ENCODE results near the gene ITIH4. TPM values are rescaled to one million over a fixed set of nuclear protein-coding genes. Genes with fewer than 3 reads are reported as not detected.
A peak's percentile ranks its signal among the peaks of the same experiment; 100 is the strongest.

ITIH4 gene
- total and polyA plus RNA-seq, 2 of the 13 experiments (the other 11 are each of a cell fraction or from before 2014, with no cell fraction given) = 2.7 to 5.3 TPM

DNA sequence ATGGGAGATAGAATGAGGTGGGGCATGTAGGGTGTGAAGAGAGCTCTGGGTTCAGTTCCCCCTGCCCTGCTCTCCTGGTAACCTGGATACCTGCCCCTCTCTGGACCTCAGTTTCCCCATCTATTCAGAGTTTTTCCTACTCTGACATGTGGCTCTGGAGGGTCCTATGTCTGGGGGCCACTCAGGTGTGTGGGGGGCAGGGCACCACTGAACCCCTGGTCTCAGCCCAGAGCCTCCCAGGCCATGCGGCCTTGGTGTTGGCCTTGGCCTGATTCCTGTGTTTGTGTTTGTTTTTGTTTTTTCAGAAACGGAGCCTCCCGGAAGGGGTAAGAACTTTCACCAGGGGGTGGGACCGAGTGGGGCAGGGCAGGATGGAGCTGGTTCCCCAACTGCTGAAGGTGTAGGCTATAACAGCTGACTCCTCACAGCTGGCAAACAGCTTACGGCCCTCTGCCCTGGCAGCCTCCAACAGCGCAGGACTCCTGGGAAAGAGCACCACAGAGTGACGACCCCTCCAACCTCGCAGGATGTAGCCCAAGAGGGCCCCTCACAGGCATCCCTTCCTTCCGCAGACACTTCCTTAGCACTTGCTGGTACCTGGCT, 35.1 kb downstream of the ITIH4 start (continued):
- TF ChIP-seq, protein P1, sequence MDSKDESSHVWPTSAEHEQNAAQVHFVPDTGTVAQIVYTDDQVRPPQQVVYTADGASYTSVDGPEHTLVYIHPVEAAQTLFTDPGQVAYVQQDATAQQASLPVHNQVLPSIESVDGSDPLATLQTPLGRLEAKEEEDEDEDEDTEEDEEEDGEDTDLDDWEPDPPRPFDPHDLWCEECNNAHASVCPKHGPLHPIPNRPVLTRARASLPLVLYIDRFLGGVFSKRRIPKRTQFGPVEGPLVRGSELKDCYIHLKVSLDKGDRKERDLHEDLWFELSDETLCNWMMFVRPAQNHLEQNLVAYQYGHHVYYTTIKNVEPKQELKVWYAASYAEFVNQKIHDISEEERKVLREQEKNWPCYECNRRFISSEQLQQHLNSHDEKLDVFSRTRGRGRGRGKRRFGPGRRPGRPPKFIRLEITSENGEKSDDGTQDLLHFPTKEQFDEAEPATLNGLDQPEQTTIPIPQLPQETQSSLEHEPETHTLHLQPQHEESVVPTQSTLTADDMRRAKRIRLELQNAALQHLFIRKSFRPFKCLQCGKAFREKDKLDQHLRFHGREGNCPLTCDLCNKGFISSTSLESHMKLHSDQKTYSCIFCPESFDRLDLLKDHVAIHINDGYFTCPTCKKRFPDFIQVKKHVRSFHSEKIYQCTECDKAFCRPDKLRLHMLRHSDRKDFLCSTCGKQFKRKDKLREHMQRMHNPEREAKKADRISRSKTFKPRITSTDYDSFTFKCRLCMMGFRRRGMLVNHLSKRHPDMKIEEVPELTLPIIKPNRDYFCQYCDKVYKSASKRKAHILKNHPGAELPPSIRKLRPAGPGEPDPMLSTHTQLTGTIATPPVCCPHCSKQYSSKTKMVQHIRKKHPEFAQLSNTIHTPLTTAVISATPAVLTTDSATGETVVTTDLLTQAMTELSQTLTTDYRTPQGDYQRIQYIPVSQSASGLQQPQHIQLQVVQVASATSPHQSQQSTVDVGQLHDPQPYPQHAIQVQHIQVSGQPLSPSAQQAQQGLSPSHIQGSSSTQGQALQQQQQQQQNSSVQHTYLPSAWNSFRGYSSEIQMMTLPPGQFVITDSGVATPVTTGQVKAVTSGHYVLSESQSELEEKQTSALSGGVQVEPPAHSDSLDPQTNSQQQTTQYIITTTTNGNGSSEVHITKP (CRISPR knock-in tag; IDR thresholded peaks at IDR 0.05; ENCODE audit: low read depth) = peak; percentile 65; the same call in 1 of the 2 replicates
- TF ChIP-seq, protein P2, sequence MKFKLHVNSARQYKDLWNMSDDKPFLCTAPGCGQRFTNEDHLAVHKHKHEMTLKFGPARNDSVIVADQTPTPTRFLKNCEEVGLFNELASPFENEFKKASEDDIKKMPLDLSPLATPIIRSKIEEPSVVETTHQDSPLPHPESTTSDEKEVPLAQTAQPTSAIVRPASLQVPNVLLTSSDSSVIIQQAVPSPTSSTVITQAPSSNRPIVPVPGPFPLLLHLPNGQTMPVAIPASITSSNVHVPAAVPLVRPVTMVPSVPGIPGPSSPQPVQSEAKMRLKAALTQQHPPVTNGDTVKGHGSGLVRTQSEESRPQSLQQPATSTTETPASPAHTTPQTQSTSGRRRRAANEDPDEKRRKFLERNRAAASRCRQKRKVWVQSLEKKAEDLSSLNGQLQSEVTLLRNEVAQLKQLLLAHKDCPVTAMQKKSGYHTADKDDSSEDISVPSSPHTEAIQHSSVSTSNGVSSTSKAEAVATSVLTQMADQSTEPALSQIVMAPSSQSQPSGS (CRISPR knock-in tag; IDR thresholded peaks at IDR 0.05) = no peak
- TF ChIP-seq, protein P3, sequence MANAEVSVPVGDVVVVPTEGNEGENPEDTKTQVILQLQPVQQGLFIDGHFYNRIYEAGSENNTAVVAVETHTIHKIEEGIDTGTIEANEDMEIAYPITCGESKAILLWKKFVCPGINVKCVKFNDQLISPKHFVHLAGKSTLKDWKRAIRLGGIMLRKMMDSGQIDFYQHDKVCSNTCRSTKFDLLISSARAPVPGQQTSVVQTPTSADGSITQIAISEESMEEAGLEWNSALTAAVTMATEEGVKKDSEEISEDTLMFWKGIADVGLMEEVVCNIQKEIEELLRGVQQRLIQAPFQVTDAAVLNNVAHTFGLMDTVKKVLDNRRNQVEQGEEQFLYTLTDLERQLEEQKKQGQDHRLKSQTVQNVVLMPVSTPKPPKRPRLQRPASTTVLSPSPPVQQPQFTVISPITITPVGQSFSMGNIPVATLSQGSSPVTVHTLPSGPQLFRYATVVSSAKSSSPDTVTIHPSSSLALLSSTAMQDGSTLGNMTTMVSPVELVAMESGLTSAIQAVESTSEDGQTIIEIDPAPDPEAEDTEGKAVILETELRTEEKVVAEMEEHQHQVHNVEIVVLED (CRISPR knock-in tag; IDR thresholded peaks at IDR 0.05; ENCODE audit: borderline replicate concordance) = peak; percentile 35; the same call in 1 of the 2 replicates
- peak; percentile 43 for TF ChIP-seq FOSL2 (CRISPR knock-in tag; IDR thresholded peaks at IDR 0.05)
- no peak for TF ChIP-seq HNF4G (IDR thresholded peaks at IDR 0.05; ENCODE audit: borderline replicate concordance, low read depth, low read length)
- TF ChIP-seq HNF4G (CRISPR knock-in tag; IDR thresholded peaks at IDR 0.05; ENCODE audit: borderline replicate concordance, low read depth) = peak; percentile 70; the same call in 1 of the 2 replicates
- TF ChIP-seq SOX5 (CRISPR knock-in tag; IDR thresholded peaks at IDR 0.05; ENCODE audit: borderline replicate concordance) = peak; percentile 78; the same call in 1 of the 2 replicates
- TF ChIP-seq KLF15 (CRISPR knock-in tag; IDR thresholded peaks at IDR 0.05; ENCODE audit: borderline replicate concordance) = no peak; the same call in 1 of the 2 replicates
- TF ChIP-seq KDM5B (CRISPR knock-in tag; IDR thresholded peaks at IDR 0.05; ENCODE audit: borderline replicate concordance) = peak; percentile 23; the same call in 1 of the 2 replicates
- TF ChIP-seq DPF2 (CRISPR knock-in tag; IDR thresholded peaks at IDR 0.05; ENCODE audit: borderline replicate concordance, low read depth) = peak; percentile 72; the same call in 1 of the 2 replicates
- TF ChIP-seq FOXJ3 (CRISPR knock-in tag; IDR thresholded peaks at IDR 0.05; ENCODE audit: borderline replicate concordance) = peak; percentile 68; the same call in 1 of the 2 replicates
- TF ChIP-seq KMT2B (CRISPR knock-in tag; IDR thresholded peaks at IDR 0.05) = peak; percentile 32; the same call in 1 of the 2 replicates
- TF ChIP-seq, protein P4, sequence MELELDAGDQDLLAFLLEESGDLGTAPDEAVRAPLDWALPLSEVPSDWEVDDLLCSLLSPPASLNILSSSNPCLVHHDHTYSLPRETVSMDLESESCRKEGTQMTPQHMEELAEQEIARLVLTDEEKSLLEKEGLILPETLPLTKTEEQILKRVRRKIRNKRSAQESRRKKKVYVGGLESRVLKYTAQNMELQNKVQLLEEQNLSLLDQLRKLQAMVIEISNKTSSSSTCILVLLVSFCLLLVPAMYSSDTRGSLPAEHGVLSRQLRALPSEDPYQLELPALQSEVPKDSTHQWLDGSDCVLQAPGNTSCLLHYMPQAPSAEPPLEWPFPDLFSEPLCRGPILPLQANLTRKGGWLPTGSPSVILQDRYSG (CRISPR knock-in tag; IDR thresholded peaks at IDR 0.05) = no peak
- no peak for TF ChIP-seq ZNF253 (CRISPR knock-in tag; IDR thresholded peaks at IDR 0.05; ENCODE audit: borderline replicate concordance)
- TF ChIP-seq RORA (CRISPR knock-in tag; IDR thresholded peaks at IDR 0.05) = peak; percentile 100
- TF ChIP-seq, protein P5, sequence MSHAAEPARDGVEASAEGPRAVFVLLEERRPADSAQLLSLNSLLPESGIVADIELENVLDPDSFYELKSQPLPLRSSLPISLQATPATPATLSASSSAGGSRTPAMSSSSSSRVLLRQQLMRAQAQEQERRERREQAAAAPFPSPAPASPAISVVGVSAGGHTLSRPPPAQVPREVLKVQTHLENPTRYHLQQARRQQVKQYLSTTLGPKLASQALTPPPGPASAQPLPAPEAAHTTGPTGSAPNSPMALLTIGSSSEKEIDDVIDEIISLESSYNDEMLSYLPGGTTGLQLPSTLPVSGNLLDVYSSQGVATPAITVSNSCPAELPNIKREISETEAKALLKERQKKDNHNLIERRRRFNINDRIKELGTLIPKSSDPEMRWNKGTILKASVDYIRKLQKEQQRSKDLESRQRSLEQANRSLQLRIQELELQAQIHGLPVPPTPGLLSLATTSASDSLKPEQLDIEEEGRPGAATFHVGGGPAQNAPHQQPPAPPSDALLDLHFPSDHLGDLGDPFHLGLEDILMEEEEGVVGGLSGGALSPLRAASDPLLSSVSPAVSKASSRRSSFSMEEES (CRISPR knock-in tag; IDR thresholded peaks at IDR 0.05) = peak; percentile 60; the same call in 1 of the 2 replicates
- no peak for TF ChIP-seq MBNL3 (CRISPR knock-in tag; conservative IDR thresholded peaks at IDR 0.05)

All from HepG2 (cell line).